Measurements from ENCODE around the gene SLC25A26. TPM values are rescaled to one million over a fixed set of nuclear protein-coding genes. Genes with fewer than 3 reads are reported as not detected.
"Not testable (repeated sequence)": the region's sequence is repeated elsewhere in the genome, so short reads cannot be mapped to it uniquely, and the experiment has no call there.

SLC25A26 gene
- total RNA-seq, 2 donors from 2014 or later: 17.1 to 17.8 TPM

DNA sequence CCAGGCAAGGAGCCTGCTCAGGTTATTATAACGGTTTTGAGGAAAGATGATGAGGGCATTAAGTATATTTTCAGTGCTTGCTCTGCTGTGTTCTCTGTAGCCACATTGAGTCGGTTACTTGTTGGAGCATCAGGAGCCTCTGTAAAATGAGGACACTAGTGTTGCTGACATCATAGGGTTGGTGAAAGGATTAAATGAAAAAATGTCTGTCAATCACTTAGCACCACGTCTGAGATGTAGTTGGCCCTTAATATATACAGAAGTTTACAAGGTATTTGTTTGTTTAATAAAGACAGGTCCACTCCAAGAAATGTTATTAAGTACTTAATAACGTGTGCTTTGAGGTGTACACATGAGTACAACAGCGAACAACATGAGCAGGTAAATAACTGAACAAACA, 735 bp upstream of the SLC25A26 start:
- no peak for DNase-seq
- Histone ChIP-seq H3K27me3 (no peaks in the 10 kb centered on the region), H3K9ac (ENCODE audit: low read depth in 2 of 2, low read length in 2 of 2) (no peak overlapping the region), H3K4me1 (peaks cover 3% of the 10 kb centered on the region), H3K27ac (peak overlapping the region; percentile 66), H3K4me3 (peak overlapping the region; percentile 88), H3K9me3 (no peaks in the 10 kb centered on the region), H3K36me3 (no peaks in the 10 kb centered on the region)
- TF ChIP-seq, protein P1, sequence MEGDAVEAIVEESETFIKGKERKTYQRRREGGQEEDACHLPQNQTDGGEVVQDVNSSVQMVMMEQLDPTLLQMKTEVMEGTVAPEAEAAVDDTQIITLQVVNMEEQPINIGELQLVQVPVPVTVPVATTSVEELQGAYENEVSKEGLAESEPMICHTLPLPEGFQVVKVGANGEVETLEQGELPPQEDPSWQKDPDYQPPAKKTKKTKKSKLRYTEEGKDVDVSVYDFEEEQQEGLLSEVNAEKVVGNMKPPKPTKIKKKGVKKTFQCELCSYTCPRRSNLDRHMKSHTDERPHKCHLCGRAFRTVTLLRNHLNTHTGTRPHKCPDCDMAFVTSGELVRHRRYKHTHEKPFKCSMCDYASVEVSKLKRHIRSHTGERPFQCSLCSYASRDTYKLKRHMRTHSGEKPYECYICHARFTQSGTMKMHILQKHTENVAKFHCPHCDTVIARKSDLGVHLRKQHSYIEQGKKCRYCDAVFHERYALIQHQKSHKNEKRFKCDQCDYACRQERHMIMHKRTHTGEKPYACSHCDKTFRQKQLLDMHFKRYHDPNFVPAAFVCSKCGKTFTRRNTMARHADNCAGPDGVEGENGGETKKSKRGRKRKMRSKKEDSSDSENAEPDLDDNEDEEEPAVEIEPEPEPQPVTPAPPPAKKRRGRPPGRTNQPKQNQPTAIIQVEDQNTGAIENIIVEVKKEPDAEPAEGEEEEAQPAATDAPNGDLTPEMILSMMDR (IDR thresholded peaks at IDR 0.05): no peak
- intact Hi-C loops (cut with DNase I): no loop called here

- peaks cover 3% of the 10 kb centered on the region for H3K4me1 ChIP-seq
- DNase-seq: no peak
- no peak overlapping the region for H3K4me3 ChIP-seq
- H3K9me3 ChIP-seq: no peaks in the 10 kb centered on the region
- no peak overlapping the region for H3K9ac ChIP-seq (ENCODE audit: low read depth in 2 of 2, low read length in 2 of 2)
- intact Hi-C loops (cut with DNase I): no loop called here
- no peak overlapping the region for H3K27ac ChIP-seq
- no peaks in the 10 kb centered on the region for H3K27me3 ChIP-seq
- no peaks in the 10 kb centered on the region for H3K36me3 ChIP-seq
- TF ChIP-seq, protein P1 (IDR thresholded peaks at IDR 0.05): no peak
Observed at GRCh38 chr3:66224220-66224619, 3.4 kb downstream of the SLC25A26 start.

GRCh38 chr3:66226093-66226492, 5.3 kb downstream of the SLC25A26 start:
- H3K4me3 ChIP-seq; intact Hi-C loops (cut with DNase I); H3K36me3 ChIP-seq; H3K9me3 ChIP-seq; H3K4me1 ChIP-seq; H3K9ac ChIP-seq (ENCODE audit: low read depth in 2 of 2, low read length in 2 of 2); DNase-seq; H3K27me3 ChIP-seq; H3K27ac ChIP-seq: not testable (repeated sequence)

- H3K4me1 ChIP-seq: no peaks in the 10 kb centered on the region
- DNase-seq: no peak
- H3K27me3 ChIP-seq: no peaks in the 10 kb centered on the region
- H3K4me3 ChIP-seq: no peak overlapping the region
- H3K9me3 ChIP-seq: no peaks in the 10 kb centered on the region
- no peak overlapping the region for H3K27ac ChIP-seq
- TF ChIP-seq, protein P1 (IDR thresholded peaks at IDR 0.05): no peak
- H3K9ac ChIP-seq (ENCODE audit: low read depth in 2 of 2, low read length in 2 of 2): no peak overlapping the region
- no peaks in the 10 kb centered on the region for H3K36me3 ChIP-seq
- intact Hi-C loops (cut with DNase I): no loop called here
Observed at GRCh38 chr3:66227051-66227450, 6.2 kb downstream of the SLC25A26 start.

GRCh38 chr3:66227915-66228314, 7.1 kb downstream of the SLC25A26 start:
- no peaks in the 10 kb centered on the region for H3K9me3 ChIP-seq
- no peak for DNase-seq
- TF ChIP-seq, protein P1 (IDR thresholded peaks at IDR 0.05): no peak
- H3K4me1 ChIP-seq: peaks cover under 1% of the 10 kb centered on the region
- H3K27ac ChIP-seq: no peak overlapping the region
- intact Hi-C loops (cut with DNase I): no loop called here
- H3K27me3 ChIP-seq: no peaks in the 10 kb centered on the region
- no peak overlapping the region for H3K4me3 ChIP-seq
- no peak overlapping the region for H3K9ac ChIP-seq (ENCODE audit: low read depth in 2 of 2, low read length in 2 of 2)
- H3K36me3 ChIP-seq: no peaks in the 10 kb centered on the region

GRCh38 chr3:66228707-66229106, 7.9 kb downstream of the SLC25A26 start:
- no peaks in the 10 kb centered on the region for H3K36me3 ChIP-seq
- H3K27ac ChIP-seq: no peak overlapping the region
- TF ChIP-seq, protein P1 (IDR thresholded peaks at IDR 0.05): no peak
- no peak for DNase-seq
- H3K9me3 ChIP-seq: no peaks in the 10 kb centered on the region
- H3K27me3 ChIP-seq: no peaks in the 10 kb centered on the region
- no peak overlapping the region for H3K9ac ChIP-seq (ENCODE audit: low read depth in 2 of 2, low read length in 2 of 2)
- peaks cover 3% of the 10 kb centered on the region for H3K4me1 ChIP-seq
- intact Hi-C loops (cut with DNase I): no loop called here
- H3K4me3 ChIP-seq: no peak overlapping the region

Measured in colonic mucosa (tissue), 4 donors.